Stimulated activated CD8-positive, alpha-beta memory T cell treated with anti-CD3 and anti-CD28 coated beads, Interleukin-7, amount 100 ng/mL, for 4 hours (primary cell): ENCODE data around the gene TXNDC12.
"Not testable (repeated sequence)": the region's sequence is repeated elsewhere in the genome, so short reads cannot be mapped to it uniquely, and the experiment has no call there.

Source experiments
- DNase-seq, 2 donors: peaks; one replicate each; pipeline ENCODE4 v3.0.0-alpha.2; 2020; ENCODE audit warnings: low read depth in 2 of 2

The TXNDC12 gene

GRCh38 chr1:52049337-52049736, 5.7 kb downstream of the TXNDC12 start:
- DNase-seq, result not testable (repeated sequence)

GRCh38 chr1:52045666-52046195, 9.3 kb downstream of the TXNDC12 start:
- DNase-seq, result not testable (repeated sequence)

DNA sequence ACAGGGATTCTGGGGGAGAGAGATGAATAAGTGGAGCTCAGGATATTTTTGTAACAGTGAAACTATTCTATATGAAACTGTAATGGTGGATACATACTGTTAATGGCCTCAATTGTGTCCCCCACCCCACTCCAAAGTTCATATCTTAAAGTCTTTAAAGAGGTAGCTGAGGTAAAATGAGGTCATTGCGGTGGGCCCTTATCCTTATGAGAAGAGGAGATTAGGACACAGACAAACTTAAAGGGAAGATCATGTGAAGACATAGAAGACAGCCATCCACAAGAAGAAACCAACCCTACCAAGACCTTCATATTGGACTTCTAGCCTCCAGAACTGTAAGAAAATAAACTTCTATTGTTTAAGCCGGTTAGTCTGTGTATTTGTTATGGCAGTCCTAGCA, 9.8 kb downstream of the TXNDC12 start:
- DNase-seq, result no peak

GRCh38 chr1:52041551-52042185, 13.3 kb downstream of the TXNDC12 start:
- no peak for DNase-seq

GRCh38 chr1:52037909-52038308, 17.1 kb downstream of the TXNDC12 start:
- no peak for DNase-seq

DNA sequence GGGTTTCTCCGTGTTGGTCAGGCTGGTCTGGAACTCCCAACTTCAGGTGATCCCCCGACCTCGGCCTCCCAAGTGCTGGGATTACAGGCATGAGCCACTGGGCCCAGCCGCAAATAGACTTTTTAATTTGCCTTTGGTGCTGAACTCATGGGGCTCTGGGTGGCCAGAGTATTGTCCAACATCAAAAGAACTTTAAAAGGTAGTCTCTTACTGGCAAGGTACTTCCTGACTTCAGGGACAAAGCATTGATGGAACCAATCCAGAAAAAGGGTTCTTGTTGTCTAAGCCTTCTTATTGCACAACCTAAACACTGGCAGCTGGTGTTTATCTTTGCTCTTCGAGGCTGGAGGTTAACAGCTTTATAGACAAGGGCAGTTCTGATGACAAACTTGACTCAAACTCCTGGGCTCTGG, 17.6 kb downstream of the TXNDC12 start:
- DNase-seq, result no peak

DNA sequence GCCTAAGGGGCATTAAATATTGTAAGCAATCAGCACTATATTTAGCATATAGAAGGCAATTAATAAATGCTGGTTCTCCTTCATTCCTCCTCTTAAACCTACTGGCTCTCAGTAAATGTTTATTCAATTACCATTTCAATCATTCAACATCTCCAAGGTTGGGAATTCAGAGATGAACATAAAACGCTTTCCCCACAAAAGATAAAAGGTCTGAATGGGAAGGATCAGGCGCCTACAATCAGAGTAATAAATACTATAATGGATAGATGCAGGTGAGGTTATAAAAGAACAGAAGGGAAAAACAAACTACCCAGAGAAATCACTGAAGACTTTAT, 21.0 kb downstream of the TXNDC12 start:
- DNase-seq, result no peak

DNA sequence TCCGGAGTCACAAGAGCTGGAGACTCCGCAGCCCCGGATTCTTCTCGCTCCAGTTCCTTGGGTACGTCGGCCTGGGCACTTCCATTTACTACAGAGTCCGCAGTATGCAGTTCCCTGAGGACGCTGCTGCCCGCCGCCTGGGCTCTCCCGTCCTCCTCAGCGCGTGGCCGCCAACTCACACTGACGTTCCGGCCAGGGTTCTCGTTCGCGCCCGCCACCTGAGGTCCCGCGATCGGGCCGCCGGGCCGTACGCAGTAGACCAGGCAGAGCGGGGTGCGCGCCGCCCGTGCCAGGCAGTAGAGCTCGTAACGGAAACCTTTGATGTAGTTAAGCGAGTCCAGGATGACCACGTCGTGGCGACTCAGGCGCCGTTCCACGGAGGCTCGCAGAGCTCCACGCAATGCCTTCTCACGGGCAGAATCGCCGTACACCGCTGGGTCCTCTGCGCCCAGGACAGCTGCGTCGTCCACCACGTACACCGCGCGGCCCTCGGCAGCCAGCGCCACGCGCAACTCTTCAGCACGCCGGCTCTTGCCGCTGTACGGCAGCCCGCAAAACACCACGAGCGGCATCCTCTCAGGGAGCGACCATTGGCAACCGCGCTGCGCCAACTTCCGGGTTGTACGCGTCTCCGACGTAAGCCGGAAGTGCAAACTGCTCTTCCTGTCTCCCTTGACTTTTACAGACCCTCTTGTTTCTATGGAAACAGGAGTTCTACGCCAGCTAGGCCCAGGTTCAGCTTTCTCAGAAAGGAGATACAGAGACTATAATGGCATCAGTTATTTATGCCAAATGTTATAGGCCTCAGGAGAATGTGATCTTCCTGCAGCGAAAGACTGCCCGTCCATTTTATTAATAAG, 21.6 kb downstream of the TXNDC12 start, which contains the start of gene KTI12:
Gene KTI12, minus strand, starts transcription at position 621 of the 860 bp plus-strand sequence. Its CDS starts 49 bp downstream, at position 572.
- peak; percentile 80 to 81 for DNase-seq

DNA sequence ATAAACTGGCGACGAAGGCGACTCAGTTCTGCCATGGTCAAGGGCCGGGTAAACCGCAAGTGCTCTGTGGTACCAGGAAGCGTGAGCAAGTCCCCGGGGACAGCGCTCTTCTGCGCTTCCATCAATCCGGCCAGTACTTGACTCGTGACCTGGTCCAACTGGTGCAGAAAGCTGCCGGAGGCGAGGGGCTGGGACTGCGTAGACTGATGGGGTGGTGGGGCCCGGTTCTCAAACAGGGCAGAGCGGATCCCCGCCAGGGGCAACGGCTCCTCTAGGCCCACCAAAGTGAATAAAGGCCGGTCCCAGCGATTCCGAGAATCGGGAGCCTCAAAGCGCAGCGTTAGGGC, 22.2 kb downstream of the TXNDC12 start:
- DNase-seq, result no peak

DNA sequence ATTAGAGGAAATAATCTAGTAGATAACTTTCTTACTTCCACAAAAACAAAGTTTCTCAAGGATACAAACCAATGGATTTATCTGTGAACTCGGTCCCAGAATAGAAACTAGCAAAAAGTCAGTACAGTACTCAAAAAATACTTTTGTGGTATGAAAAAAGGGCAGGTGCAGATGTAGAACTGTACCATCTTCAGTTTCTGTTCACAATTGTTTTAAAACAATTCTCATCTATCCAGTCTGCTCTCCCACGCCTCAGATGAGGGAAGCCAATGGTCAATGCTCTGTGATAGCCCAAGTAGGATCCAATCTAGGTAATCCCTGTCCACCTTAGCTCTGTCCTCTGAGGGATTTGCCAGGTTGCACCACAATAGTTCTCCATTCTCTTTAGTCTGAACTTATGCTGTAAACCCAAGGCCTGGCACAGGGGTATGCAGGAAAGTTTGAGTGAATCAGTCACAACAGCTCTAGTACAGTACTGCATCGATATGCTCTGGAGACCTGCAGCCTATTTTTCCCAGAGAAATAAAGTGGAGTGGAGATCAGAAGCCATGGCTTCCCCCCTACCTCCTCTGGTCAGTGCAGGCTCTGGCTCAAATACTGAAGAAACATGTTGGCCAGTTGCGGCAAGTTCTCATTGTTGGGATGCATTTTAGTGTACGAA, 22.7 kb downstream of the TXNDC12 start:
- DNase-seq, result no peak

DNA sequence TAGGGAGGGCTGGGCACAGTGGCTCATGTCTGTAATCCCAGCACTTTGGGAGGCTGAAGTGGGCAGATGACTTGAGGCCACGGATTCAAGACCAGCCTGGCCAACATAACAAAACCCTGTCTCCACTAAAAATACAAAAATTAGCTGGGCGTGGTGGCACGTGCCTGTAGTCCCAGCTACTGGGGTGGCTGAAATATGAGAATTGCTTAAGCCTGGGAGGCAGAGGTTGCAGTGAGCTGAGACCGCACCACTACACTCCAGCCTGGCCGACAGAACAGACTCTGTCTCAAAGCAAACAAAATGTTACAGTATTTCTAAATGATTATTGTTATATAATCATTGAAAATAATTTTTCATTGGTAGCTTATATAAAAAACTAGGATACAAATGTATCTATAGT, 26.2 kb downstream of the TXNDC12 start:
- DNase-seq, result not testable (repeated sequence)

GRCh38 chr1:52028328-52028727, 26.7 kb downstream of the TXNDC12 start:
- no peak for DNase-seq

- no peak for DNase-seq
These were observed 28.7 kb downstream of the TXNDC12 start for GRCh38 chr1:52026278-52026677.

DNA sequence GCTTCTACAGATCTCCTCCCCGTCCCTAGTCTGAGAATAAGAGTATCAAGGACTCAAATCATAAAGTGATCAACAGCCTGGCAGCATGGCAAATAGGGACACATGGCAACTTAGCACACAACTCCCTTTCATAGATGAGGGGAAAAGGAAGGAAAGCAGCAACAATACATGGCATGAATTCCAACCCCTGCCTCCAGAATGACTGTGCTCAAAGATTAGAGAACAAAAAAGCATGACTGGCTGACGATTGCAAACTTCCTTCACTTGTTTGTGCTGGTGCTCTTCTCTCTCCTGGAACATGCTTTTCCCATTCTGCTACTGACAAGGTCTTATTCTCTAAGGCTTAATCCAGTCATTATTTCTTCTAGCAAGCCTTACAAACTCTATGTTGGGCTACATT, 32.9 kb downstream of the TXNDC12 start:
- DNase-seq, result no peak

DNA sequence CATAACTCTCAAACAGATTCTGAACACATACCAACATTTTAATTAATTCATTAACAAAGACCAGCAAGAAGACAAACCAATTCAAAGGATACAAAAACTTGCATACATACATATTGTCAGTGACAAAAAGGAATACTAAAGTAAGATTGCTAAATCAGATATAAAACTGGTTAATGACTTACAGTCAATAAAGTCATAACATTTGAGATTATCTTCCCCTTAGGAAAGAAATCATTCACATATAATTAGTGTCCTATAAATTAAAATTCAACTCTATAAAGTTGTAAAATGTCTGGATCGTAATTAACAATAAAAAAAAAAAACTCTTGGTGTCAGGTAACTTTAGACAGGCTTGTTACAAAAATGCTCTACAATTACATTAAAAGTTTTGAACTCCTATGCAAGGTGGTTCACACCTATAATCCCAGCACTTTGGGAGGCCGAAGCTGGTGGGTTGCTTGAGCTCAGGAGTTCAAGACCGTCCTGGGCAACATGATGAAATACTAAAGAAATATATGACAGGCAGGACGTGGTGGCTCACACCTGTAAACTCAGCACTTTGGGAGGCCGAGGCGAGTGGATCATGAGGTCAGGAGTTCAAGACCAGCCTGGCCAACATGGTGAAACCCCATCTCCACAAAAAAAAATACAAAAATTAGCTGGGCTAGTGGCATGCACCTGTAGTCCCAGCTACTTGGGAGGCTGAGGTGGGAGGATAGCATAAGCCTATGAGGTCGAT, 46.8 kb downstream of the TXNDC12 start:
- no peak for DNase-seq

DNA sequence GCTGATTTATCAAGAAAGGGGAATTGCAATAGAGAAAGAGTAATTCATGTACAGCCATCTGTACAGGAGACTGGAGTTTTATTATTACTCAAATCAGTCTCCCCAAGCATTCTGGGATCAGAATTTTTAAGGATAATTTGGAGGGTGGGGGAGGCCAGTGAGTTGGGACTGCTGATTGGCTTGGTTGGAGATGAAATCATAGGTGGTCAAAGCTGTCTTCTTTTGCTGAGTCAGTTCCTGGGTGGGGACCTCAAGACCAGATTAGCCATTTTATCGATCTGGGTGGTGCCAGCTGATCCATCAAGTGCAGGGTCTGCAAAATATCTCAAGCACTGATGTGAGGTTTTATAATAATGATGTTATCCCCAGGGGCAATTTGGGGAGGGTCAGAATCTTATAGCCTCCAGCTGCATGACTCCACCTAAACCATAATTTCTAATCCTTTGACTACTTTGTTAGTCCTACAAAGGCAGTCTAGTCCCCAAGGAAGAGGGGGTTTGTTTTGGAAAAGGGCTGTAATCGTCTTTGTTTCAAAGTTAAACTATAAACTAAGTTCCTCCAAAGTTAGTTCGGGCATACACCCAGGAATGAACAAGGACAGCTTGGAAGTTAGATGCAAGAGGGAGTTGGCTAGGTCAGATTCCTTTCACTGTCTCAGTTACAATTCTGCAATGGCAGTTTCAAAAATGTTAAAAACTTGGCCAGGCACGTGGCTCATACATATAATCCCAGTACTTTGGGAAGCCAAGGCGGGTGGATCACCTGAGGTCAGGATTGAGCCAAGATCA, 47.6 kb downstream of the TXNDC12 start:
- DNase-seq, result no peak

GRCh38 chr1:52006081-52006553, 48.9 kb downstream of the TXNDC12 start:
- DNase-seq, result not testable (repeated sequence)

DNA sequence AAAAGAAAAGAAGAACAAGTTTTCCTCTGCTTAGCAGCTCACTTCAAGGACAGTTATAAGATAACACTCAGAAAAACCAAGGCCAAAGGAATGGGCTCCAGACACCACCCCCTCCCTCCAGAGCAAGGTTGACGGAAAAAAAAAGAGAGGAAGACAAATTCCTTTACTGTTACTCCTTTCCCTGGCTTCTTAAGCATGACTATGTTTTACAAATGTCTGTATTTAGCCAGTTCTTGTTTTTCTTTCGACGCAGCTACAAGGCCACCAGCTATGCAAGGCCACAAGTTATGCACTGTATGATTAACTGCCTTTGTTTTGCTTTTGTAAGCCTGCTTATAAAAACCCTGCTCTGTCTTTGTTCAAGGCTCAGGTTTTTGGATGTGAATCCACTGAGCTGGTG, 49.4 kb downstream of the TXNDC12 start:
- DNase-seq, result not testable (repeated sequence)

DNA sequence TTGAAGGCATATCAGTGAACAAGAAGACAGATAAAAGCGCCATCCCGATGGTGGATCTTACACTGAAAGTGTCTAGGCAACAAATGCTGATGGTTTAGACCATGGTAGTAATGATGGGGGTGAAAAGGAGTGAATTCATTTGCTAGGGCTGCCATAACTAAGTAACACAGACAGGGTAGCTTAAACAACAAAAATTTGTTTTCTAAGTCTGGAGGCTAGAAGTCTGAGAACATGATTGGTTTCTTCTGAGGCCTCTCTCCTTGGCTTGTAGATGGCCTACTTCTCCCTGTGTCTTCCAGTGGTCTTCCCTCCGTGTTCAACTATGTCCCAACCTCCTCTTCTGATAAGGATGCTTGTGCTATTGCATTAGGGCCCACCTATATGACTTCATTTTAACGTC, 51.1 kb downstream of the TXNDC12 start:
- no peak for DNase-seq

- peak in 1 of 2 donors; percentile 8 for DNase-seq
These were observed 52.7 kb downstream of the TXNDC12 start for GRCh38 chr1:52002038-52002917.
